Measurements from ENCODE around the gene VTI1B. TPM values are rescaled to one million over a fixed set of nuclear protein-coding genes. Genes with fewer than 3 reads are reported as not detected.

The VTI1B gene
- total and polyA plus RNA-seq, 10 of the 15 experiments (the other 5 are each of a cell fraction or from before 2014, with no cell fraction given): 15.0 to 117 (median 50.5) TPM

- TF ChIP-seq PRDM15 (CRISPR knock-in tag; IDR thresholded peaks at IDR 0.05) (no peak), SRF (IDR thresholded peaks at IDR 0.05; ENCODE audit: low read depth in 2 of 2, low read length in 2 of 2) (no peak), CBFB (IDR thresholded peaks at IDR 0.05; ENCODE audit: low read depth) (peak; percentile 47; the same call in 1 of the 2 replicates), FOXK2 (IDR thresholded peaks at IDR 0.05) (no peak), SMAD1 (IDR thresholded peaks at IDR 0.05; ENCODE audit: low read depth, partially characterized antibody) (no peak), MXI1 (IDR thresholded peaks at IDR 0.05; ENCODE audit: low read depth, low read length) (no peak), ATF7 (IDR thresholded peaks at IDR 0.05; ENCODE audit: low read depth) (peak; percentile 86), YY1 (IDR thresholded peaks at IDR 0.05; ENCODE audit: low read depth, low read length) (no peak), ZNF207 (IDR thresholded peaks at IDR 0.05; ENCODE audit: borderline replicate concordance) (no peak), KDM1A (IDR thresholded peaks at IDR 0.05; ENCODE audit: borderline replicate concordance) (no peak), IRF4 (IDR thresholded peaks at IDR 0.05; ENCODE audit: low read depth, low read length) (peak; percentile 99), FOS (IDR thresholded peaks at IDR 0.05; ENCODE audit: borderline replicate concordance, extremely low read depth, insufficient read length) (no peak), NFYB (IDR thresholded peaks at IDR 0.05; ENCODE audit: insufficient read depth, low read depth, low read length) (no peak), POLR2AphosphoS5 (IDR thresholded peaks at IDR 0.05; ENCODE audit: low read length) (no peak), TCF12 (IDR thresholded peaks at IDR 0.05; ENCODE audit: low read depth, low read length) (no peak), RUNX3 (IDR thresholded peaks at IDR 0.05; ENCODE audit: low read length) (peak; percentile 98), SMC3 (IDR thresholded peaks at IDR 0.05; ENCODE audit: borderline replicate concordance, low read length) (no peak)
- TF ChIP-seq, protein P1, sequence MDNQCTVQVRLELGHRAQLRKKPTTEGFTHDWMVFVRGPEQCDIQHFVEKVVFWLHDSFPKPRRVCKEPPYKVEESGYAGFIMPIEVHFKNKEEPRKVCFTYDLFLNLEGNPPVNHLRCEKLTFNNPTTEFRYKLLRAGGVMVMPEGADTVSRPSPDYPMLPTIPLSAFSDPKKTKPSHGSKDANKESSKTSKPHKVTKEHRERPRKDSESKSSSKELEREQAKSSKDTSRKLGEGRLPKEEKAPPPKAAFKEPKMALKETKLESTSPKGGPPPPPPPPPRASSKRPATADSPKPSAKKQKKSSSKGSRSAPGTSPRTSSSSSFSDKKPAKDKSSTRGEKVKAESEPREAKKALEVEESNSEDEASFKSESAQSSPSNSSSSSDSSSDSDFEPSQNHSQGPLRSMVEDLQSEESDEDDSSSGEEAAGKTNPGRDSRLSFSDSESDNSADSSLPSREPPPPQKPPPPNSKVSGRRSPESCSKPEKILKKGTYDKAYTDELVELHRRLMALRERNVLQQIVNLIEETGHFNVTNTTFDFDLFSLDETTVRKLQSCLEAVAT (IDR thresholded peaks at IDR 0.05): peak; percentile 31; the same call in 1 of the 2 replicates
- TF ChIP-seq, protein P2, sequence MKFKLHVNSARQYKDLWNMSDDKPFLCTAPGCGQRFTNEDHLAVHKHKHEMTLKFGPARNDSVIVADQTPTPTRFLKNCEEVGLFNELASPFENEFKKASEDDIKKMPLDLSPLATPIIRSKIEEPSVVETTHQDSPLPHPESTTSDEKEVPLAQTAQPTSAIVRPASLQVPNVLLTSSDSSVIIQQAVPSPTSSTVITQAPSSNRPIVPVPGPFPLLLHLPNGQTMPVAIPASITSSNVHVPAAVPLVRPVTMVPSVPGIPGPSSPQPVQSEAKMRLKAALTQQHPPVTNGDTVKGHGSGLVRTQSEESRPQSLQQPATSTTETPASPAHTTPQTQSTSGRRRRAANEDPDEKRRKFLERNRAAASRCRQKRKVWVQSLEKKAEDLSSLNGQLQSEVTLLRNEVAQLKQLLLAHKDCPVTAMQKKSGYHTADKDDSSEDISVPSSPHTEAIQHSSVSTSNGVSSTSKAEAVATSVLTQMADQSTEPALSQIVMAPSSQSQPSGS (IDR thresholded peaks at IDR 0.05; ENCODE audit: low read length): peak; percentile 72
- TF ChIP-seq, protein P3, sequence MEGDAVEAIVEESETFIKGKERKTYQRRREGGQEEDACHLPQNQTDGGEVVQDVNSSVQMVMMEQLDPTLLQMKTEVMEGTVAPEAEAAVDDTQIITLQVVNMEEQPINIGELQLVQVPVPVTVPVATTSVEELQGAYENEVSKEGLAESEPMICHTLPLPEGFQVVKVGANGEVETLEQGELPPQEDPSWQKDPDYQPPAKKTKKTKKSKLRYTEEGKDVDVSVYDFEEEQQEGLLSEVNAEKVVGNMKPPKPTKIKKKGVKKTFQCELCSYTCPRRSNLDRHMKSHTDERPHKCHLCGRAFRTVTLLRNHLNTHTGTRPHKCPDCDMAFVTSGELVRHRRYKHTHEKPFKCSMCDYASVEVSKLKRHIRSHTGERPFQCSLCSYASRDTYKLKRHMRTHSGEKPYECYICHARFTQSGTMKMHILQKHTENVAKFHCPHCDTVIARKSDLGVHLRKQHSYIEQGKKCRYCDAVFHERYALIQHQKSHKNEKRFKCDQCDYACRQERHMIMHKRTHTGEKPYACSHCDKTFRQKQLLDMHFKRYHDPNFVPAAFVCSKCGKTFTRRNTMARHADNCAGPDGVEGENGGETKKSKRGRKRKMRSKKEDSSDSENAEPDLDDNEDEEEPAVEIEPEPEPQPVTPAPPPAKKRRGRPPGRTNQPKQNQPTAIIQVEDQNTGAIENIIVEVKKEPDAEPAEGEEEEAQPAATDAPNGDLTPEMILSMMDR (IDR thresholded peaks at IDR 0.05 in 2 of 3, conservative IDR thresholded peaks at IDR 0.05 in 1 of 3; ENCODE audit: control insufficient read depth in 2 of 3, extremely low read depth in 1 of 3, insufficient read depth in 1 of 3, low read depth in 3 of 3, low read length in 3 of 3): no peak
- TF ChIP-seq, protein P4, sequence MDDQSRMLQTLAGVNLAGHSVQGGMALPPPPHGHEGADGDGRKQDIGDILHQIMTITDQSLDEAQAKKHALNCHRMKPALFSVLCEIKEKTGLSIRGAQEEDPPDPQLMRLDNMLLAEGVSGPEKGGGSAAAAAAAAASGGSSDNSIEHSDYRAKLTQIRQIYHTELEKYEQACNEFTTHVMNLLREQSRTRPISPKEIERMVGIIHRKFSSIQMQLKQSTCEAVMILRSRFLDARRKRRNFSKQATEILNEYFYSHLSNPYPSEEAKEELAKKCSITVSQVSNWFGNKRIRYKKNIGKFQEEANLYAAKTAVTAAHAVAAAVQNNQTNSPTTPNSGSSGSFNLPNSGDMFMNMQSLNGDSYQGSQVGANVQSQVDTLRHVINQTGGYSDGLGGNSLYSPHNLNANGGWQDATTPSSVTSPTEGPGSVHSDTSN (IDR thresholded peaks at IDR 0.05; ENCODE audit: insufficient replicate concordance, low read depth, low read length): no peak
Measured at GRCh38 chr14:67680121-67680602, 5.7 kb upstream of the VTI1B start (continued).

Measured in GM12878 (cell line).